Measurements from ENCODE around the gene SERINC2.
A peak's percentile ranks its signal among the peaks of the same experiment; 100 is the strongest.

Gene SERINC2

DNA sequence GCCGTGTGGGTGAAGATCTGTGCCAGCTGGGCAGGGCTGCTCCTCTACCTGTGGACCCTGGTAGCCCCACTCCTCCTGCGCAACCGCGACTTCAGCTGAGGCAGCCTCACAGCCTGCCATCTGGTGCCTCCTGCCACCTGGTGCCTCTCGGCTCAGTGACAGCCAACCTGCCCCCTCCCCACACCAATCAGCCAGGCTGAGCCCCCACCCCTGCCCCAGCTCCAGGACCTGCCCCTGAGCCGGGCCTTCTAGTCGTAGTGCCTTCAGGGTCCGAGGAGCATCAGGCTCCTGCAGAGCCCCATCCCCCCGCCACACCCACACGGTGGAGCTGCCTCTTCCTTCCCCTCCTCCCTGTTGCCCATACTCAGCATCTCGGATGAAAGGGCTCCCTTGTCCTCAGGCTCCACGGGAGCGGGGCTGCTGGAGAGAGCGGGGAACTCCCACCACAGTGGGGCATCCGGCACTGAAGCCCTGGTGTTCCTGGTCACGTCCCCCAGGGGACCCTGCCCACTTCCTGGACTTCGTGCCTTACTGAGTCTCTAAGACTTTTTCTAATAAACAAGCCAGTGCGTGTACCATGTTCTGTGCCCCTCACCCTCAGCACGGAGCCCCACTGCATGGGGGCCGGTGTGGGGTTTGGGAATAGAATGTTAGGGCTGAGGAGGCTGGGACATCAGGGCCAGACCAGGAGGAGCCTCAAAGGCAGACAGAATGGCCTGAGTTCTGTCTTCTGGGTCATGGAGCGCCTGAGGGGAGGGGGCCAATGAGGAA is 21.3 kb downstream of the SERINC2 start:
- peak; percentile 96 for DNase-seq (ENCODE audit: low spot score)

- no peak for DNase-seq (ENCODE audit: low spot score)
These were observed 22.0 kb downstream of the SERINC2 start for GRCh38 chr1:31434979-31435378.

DNA sequence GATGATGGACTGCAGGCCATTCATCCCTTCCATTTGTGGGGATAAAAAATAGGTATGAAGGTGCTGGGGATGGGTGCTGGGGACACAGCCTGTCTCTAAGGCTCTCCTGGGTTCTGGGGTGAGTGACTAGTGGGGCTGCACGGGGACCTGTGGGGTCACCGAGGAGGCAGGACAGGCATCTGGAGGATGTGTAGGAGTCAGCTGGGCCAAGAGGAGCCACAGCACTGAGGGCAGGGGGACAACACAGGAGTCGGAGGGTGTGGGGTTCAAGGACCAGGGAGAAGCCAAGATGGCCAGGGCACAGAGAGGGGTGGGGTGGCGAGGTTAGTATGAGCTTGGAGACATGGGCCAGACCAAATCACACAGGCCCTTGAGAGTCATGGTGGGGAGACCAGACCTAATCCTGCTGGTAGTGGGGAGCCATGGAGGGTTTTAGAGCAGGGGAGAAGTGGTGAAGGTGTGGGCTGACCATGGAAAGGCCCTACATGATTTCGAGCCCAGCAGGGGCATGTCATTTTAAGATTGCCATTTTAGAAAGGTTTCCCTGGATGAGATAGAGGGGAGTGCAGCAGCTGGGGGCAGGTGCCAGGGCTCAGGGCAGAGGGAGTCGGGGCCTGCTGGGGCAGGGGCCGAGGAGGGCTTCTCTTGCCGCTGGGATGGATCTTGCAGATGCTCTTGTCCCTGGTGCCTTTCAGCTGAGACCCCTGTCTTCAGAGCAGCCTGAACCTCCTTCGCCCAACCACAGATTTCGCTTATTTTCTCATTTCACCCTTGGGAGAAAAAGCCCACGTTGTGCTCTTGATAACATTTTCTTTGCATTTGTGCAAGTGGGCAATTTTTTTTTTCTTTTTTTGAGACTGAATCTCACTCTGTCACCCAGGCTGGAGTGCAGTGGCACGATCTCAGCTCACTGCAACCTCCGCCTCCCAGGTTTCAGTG is 22.7 kb downstream of the SERINC2 start:
- no peak for DNase-seq (ENCODE audit: low spot score)

GRCh38 chr1:31436596-31437432 is 23.8 kb downstream of the SERINC2 start:
- DNase-seq (ENCODE audit: low spot score) = no peak

DNA sequence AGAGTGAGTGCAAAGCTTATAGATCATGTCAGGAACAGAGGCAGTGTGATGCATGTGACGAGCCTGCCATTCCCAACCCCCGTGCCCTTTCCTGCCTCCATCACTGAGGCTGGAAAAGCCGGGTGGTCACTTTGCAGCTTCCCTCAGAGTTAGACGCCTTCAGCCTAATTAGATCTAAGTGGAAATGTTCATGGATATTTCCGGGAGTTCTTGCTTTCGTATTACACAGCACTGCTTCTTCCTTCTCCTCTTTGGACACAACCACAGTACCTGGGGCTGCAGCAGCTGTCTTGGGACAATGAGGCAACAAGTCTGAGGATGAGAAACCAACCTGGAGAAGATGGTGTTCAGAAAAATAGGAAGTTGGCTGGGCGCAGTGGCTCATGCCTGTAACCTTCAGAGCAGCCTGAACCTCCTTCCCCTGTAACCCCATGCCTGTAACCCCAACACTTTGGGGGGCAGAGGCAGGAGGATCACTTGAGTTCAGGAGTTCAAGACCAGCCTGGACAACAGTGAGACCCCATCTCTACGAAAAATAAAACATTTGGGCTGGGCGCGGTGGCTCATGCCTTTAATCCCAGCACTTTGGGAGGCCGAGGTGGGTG is 24.5 kb downstream of the SERINC2 start:
- no peak for DNase-seq (ENCODE audit: low spot score)

DNA sequence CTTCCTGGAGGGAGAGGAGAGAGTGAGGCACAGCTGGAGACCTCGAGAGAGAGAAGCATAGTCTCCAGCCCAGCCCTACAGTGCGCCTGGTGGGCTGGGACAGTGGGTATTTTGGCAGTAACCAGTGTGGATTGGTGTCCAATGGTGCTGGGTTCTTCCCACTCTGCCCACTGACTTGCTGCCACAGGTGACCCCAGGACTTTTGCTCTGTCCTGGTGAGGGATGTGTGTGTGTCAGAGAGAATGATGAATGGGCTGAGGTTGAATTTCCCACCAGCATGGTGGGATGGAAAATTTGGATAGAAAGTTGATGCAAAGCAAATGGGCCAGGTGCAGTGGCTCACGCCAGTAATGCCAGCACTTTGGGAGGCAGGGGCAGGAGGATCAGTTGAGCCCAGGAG is 26.3 kb downstream of the SERINC2 start:
- DNase-seq (ENCODE audit: low spot score) = no peak

DNA sequence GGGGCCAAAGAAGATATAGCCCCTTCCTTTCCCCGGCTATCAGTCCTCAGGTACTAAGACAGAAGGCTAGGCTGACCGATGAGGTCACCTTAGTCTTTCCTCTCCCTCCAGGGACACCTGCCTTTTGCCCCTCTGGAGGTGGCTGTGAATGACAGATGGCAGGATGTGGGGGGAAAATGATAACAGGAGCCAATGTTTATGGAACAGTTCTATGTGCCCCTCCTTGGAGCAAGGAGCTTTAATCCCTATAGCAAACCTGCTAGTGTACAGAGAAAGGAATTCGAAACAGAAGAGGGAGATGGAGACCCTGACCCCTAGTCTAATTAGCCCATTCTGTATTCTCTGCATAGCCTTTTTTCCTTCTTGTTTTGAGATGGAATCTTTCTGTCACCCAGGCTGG is 28.1 kb downstream of the SERINC2 start:
- no peak for DNase-seq (ENCODE audit: low spot score)

DNA sequence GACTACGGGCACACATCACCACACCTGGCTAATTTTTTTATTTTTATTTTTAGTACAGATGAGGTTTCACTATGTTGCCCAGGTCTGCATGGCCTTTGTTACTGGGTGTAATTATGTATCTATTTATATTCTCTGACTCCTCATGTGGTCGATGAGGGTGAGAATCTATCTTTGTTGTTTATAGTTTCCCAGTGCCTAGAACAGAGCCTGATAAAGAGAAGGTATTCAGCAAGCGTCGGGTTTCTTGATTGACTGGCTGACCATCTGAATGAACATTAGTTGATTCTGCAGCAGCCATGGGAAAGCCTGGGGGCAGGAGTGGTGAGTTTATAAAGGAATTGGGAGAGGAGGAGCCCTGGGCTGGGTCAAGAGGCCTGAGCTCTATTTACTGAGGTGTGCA is 28.5 kb downstream of the SERINC2 start:
- no peak for DNase-seq (ENCODE audit: low spot score)

DNA sequence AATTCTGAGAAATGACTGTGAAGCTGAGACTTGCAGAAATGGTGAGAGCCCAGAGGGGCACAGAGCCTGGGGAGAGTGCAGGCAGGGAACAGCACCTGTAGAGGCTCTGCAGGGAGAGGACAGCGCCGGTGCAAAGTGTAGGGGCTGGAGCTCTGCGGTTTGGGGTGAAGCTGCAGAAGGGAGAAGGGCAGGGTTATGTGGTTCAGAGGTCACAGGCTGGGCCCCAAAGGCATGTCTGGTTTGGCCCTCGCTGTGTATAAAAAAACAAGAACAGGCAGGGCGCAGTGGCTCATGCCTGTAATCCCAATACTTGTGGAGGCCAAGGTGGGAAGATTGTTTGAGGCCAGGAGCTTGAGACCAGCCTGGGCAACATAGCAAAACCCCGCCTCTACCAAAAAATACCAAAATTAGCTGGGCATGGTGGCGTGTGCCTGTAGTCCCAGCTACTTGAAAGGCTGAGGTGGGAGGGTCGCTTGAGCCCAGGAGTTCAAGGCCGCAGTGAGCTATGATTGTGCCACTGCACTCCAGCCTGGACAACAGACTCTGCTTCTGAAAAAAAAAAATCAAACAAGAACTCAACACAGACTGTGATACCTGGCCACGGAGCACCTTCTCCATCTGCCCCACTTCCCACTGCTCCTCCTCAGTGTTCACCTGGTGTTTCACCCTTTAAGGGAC is 29.1 kb downstream of the SERINC2 start:
- no peak for DNase-seq (ENCODE audit: low spot score)

DNA sequence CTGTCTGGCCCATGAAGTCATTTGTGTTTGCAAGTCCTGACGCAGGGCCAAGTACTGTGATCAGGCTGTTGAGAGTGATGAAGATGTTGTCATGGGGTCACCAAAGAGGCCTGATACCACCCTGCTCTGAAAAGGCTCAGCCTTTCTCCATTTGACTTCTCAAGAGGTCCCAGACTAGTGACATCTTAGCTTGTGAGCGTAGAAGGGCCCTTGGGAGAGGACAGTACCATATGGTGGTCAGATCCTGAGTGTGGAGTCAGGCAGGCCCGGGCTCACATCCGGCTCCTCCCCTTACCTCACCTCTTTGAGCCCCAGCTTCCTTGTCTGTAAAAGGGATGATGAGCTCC is 29.6 kb downstream of the SERINC2 start:
- no peak for DNase-seq (ENCODE audit: low spot score)

GRCh38 chr1:31443673-31444072 is 30.7 kb downstream of the SERINC2 start:
- no peak for DNase-seq (ENCODE audit: low spot score)

- DNase-seq (ENCODE audit: low spot score) = no peak
These were observed 31.9 kb downstream of the SERINC2 start for GRCh38 chr1:31444725-31445448.

GRCh38 chr1:31445951-31446350 is 32.9 kb downstream of the SERINC2 start:
- DNase-seq (ENCODE audit: low spot score) = no peak

DNA sequence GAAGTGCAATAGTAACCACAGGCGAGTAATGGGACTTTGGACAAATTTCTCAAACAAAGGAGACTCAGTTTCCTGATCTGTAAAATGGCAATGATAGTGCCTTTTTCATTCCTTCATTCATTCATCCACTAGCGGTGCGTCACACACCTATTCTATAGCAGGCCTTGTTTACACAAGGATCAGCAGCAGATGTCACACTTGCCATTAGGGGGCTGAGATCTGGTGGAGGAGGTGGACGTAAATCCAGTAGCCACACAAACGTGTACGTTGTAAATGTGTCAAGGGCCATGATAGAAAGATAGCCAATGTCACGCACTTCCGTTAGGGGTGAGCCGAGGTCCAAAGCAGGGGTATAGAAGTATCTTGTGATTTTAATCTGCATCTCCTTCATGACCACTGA is 34.2 kb downstream of the SERINC2 start:
- no peak for DNase-seq (ENCODE audit: low spot score)

GRCh38 chr1:31453384-31454079 is 40.5 kb downstream of the SERINC2 start:
- no peak for DNase-seq (ENCODE audit: low spot score)

- no peak for DNase-seq (ENCODE audit: low spot score)
These were observed 45.4 kb downstream of the SERINC2 start for GRCh38 chr1:31458287-31458896.

- DNase-seq (ENCODE audit: low spot score) = no peak
These were observed 47.0 kb downstream of the SERINC2 start for GRCh38 chr1:31460027-31460426.

DNA sequence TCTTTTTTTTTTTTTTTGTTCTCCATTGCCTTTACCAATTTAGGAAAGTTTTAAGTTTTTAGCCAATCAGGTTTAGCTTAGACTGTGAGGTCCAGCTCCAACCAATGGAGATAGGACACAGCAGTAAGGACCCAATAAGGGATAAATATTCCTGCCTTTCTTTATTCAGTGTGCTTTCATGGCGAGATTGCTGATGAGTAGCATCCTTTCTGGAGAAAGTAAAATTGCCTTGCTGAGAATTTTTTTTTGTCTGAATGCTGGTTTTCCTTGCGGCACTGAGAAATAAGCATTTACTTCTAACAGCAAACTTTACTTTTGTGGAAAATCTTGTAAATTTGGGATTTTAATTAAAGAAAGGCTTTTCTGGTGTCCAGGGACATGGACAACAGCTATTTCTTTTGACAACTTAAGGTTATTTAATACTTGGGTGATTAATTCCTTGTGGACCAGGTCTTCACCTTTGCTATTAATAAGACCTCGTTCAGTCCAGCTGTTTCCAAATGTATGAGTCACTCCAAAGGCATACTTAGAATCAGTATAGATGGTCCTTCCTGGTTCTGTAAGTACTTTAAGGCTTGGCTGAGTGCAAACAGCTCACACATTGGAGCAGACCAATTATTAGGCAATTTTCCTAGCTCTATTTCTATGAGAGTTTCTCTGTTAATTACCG is 54.1 kb downstream of the SERINC2 start:
- DNase-seq (ENCODE audit: low spot score) = no peak

GRCh38 chr1:31470794-31471315 is 57.8 kb downstream of the SERINC2 start:
- no peak for DNase-seq (ENCODE audit: low spot score)

Data from COLO829 (cell line).